Stimulated activated CD8-positive, alpha-beta memory T cell treated with anti-CD3 and anti-CD28 coated beads, Interleukin-15, amount 100 ng/mL, for 24 hours (primary cell): ENCODE results near the gene ABHD17C.

Source experiments
- DNase-seq: peaks from one replicate; pipeline ENCODE4 v3.0.0-alpha.2; 2020; ENCODE audit warnings: low read depth

The ABHD17C gene

GRCh38 chr15:80787316-80787715, 92.2 kb downstream of the ABHD17C start:
- no peak for DNase-seq

- no peak for DNase-seq
These were observed 93.4 kb downstream of the ABHD17C start for GRCh38 chr15:80788536-80788935.

GRCh38 chr15:80789296-80789695, 94.2 kb downstream of the ABHD17C start:
- DNase-seq: no peak

- DNase-seq: no peak
These were observed 94.7 kb downstream of the ABHD17C start for GRCh38 chr15:80789796-80790195.

GRCh38 chr15:80790236-80790635, 95.1 kb downstream of the ABHD17C start:
- DNase-seq: no peak

GRCh38 chr15:80791004-80791403, 95.9 kb downstream of the ABHD17C start:
- no peak for DNase-seq

- DNase-seq: no peak
These were observed 101.3 kb downstream of the ABHD17C start for GRCh38 chr15:80796407-80796806.

GRCh38 chr15:80798911-80799310, 103.8 kb downstream of the ABHD17C start:
- no peak for DNase-seq

GRCh38 chr15:80800067-80800466, 105.0 kb downstream of the ABHD17C start:
- no peak for DNase-seq

- no peak for DNase-seq
These were observed 107.0 kb downstream of the ABHD17C start for GRCh38 chr15:80801891-80802680.

- DNase-seq: no peak
These were observed 108.7 kb downstream of the ABHD17C start for GRCh38 chr15:80803580-80804525.

- no peak for DNase-seq
These were observed 109.9 kb downstream of the ABHD17C start for GRCh38 chr15:80804970-80805495.
